Karpas-422 (cell line): Measurements from ENCODE around the gene MICAL2. TPM values are rescaled to one million over a fixed set of nuclear protein-coding genes. Genes with fewer than 3 reads are reported as not detected.

Source experiments
- DNase-seq: peaks from one replicate; pipeline ENCODE4 v3.0.0-alpha.2; 2015
- H2AFZ ChIP-seq: fragments of 200-600 bp; sonication (generic); 2 replicates; pipeline ENCODE4 v1.6.1; 2014; ENCODE audit warnings: antibody characterized with exemption, low read length, mixed read lengths
- H3K27ac ChIP-seq: fragments of 200-600 bp; sonication (generic); 2 replicates; pipeline ENCODE4 v1.5.1; 2014; ENCODE audit warnings: mild to moderate bottlenecking, low read length, moderate library complexity
- H3K27me3 ChIP-seq: fragments of 200-600 bp; sonication (generic); 2 replicates; pipeline ENCODE4 v1.6.1; 2014; ENCODE audit warnings: low read length, mixed read lengths
- H3K36me3 ChIP-seq: fragments of 200-600 bp; sonication (generic); 2 replicates; pipeline ENCODE4 v1.6.1; 2014; ENCODE audit warnings: low read length, mixed read lengths; ENCODE audit not compliant: insufficient read depth
- H3K4me1 ChIP-seq: fragments of 200-600 bp; sonication (generic); 2 replicates; pipeline ENCODE4 v1.6.1; 2014; ENCODE audit warnings: mild to moderate bottlenecking, low read length, mixed read lengths
- H3K4me2 ChIP-seq: fragments of 200-600 bp; sonication (generic); 2 replicates; pipeline ENCODE4 v1.6.1; 2014; ENCODE audit warnings: low read length, low read depth, mild to moderate bottlenecking; ENCODE audit not compliant: poor library complexity, severe bottlenecking
- H3K4me3 ChIP-seq: fragments of 200-600 bp; sonication (generic); 2 replicates; pipeline ENCODE4 v1.5.1; 2014; ENCODE audit warnings: mild to moderate bottlenecking, antibody characterized with exemption, low read length, mixed read lengths
- H3K79me2 ChIP-seq: fragments of 200-600 bp; sonication (generic); 2 replicates; pipeline ENCODE4 v1.6.1; 2014; ENCODE audit warnings: mild to moderate bottlenecking, low read length, mixed read lengths
- H3K9ac ChIP-seq: fragments of 200-600 bp; sonication (generic); 2 replicates; pipeline ENCODE4 v1.6.0; 2014; ENCODE audit warnings: low read length
- H3K9me2 ChIP-seq: fragments of 200-600 bp; sonication (generic), shearing (Covaris generic); replicated peaks from 2 replicates; pipeline ENCODE4 v1.6.0; 2014; ENCODE audit warnings: mild to moderate bottlenecking, low read length, moderate library complexity; ENCODE audit not compliant: insufficient read depth
- H3K9me3 ChIP-seq: fragments of 300-700, 200-600 bp; sonication (generic); 2 replicates; pipeline ENCODE4 v1.6.1; 2014; ENCODE audit warnings: low read length, mixed read lengths
- H4K20me1 ChIP-seq: fragments of 200-600 bp; sonication (generic); 2 replicates; pipeline ENCODE4 v1.6.1; 2014; ENCODE audit warnings: mild to moderate bottlenecking, antibody characterized with exemption, low read length, low read depth; ENCODE audit not compliant: insufficient read depth
- total RNA-seq: library from RNA; depleted of rRNA; stranded (reverse); fragments of >200 nt; shearing (Covaris generic); gene quantifications from 2 replicates; pipeline ENCODE4 v1.2.3, GENCODE V29; 2014; ENCODE audit warnings: low replicate concordance

MICAL2 gene
- total RNA-seq, 1 experiment from 2014 or later, result 0.93 TPM

DNA sequence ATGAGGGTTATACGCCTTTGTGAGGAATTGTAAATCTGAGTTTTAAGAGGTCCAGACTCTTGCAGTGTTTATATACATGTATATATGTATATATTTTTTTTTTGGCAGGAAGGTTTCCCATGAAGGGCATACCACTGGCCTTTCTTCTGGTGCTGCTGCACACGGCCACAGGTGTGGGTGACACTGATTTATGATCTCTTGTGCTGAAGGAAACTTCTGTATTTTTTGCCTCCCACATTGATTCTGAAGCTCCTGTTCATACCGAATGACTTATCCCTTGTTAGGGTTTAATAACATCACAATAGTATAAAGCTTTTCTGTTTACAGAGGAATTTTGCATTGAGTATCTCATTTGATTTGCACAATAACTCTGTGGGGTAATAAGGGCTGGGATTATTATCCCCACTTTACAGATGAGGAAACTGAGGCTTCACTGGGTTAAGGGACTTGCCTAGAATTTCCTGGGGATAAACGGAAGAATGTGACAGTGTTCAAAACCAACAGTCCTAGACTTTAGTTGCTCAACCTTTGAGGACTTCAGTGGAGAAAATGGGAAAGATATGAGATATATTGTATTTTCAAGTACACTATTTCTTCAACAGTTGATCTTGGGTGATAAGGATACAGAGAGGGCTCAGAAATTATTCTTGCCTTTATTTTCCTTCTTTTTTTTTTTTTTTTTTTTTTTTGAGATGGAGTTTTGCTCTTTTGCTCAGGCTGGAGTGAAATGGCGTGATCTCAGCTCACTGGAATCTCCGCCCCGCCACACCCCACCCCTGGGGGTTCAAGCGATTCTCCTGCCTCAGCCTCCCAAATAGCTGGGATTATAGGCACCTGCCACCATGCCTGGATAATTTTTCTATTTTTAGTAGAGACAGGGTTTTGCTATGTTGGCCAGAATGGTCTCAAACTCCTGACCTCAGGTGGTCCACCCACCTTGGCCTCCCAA is 70.1 kb downstream of the MICAL2 start:
- H3K4me1 ChIP-seq, result no peaks in the 10 kb centered on the region
- no peaks in the 10 kb centered on the region for H3K36me3 ChIP-seq
- no peaks in the 10 kb centered on the region for H3K79me2 ChIP-seq
- no peaks in the 10 kb centered on the region for H3K9me2 ChIP-seq
- no peak overlapping the region for H3K4me3 ChIP-seq
- no peak for DNase-seq
- no peaks in the 10 kb centered on the region for H4K20me1 ChIP-seq
- H3K27ac ChIP-seq, result no peak overlapping the region
- no peaks in the 10 kb centered on the region for H3K27me3 ChIP-seq
- no peak overlapping the region for H2AFZ ChIP-seq
- H3K9ac ChIP-seq, result no peak overlapping the region
- H3K9me3 ChIP-seq, result no peaks in the 10 kb centered on the region
- H3K4me2 ChIP-seq, result no peak overlapping the region

DNA sequence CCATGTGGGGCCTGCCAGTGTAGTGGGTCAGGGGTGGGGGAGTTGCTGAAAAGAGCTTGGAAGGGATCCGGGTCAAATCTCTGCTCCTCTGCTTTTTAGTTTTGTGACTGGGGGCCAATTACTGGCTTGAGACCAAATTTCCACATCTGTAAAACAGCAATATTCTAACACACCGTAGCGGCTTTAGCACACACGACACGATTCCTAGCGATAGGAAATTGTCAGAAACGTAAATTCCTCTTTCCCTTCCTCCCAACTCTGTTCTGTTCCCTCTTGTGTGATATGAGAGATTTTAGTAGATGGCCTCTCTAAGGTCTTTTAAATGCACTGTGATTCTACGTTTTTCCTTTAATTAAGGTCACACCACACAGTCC is 71.9 kb downstream of the MICAL2 start:
- Histone ChIP-seq H3K9me2 (no peaks in the 10 kb centered on the region), H3K4me1 (no peaks in the 10 kb centered on the region), H3K79me2 (no peaks in the 10 kb centered on the region), H3K27ac (no peak overlapping the region), H4K20me1 (no peaks in the 10 kb centered on the region), H2AFZ (no peak overlapping the region), H3K27me3 (no peaks in the 10 kb centered on the region), H3K9ac (no peak overlapping the region), H3K4me3 (no peak overlapping the region), H3K4me2 (no peak overlapping the region), H3K9me3 (no peaks in the 10 kb centered on the region), H3K36me3 (no peaks in the 10 kb centered on the region)
- DNase-seq, result no peak

DNA sequence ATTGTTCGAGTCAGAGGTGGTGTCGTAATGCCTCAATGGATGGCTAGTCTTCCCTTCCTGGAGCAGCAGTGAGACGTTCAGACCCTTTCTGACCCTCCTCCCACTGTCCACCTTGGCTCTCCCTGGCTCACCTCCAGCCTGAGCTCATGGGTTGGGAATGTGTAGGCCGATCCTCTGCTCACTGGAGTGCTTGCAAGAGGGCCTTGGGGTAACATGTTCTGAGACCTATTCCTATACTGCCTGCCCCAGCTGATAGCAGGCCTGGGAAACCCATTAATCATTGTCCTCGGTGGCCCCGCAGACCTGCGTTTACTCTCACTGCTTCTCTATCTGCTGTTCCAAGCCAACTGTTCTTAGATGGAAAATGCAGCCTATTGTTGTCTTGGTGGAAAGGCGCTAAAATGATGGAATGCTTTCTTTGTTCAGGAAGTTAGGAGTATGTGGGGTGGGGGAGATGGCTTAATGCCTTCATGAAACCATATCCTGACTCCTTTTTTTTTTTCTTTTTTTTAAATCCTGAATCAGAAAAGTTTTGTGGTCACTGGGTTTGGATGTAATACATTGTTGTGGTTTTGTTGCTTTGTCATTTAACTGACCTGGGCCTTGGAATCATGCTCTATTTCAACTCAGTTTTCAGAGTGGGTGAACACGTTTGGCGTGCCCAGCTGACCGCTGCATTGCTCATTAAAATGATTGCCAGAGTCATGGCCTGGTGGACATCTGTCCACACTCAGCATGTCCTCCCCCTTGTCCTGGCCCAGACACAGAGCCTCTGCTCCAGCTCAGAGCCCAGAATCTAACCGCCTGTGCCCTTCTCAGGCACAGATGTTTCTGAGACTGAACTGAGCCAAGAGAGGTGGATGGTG is 72.5 kb downstream of the MICAL2 start:
- Histone ChIP-seq H3K9ac (no peak overlapping the region), H3K36me3 (no peaks in the 10 kb centered on the region), H3K4me3 (no peak overlapping the region), H3K79me2 (no peaks in the 10 kb centered on the region), H4K20me1 (no peaks in the 10 kb centered on the region), H3K27ac (no peak overlapping the region), H3K4me2 (no peak overlapping the region), H3K9me2 (no peaks in the 10 kb centered on the region), H3K9me3 (no peaks in the 10 kb centered on the region), H2AFZ (no peak overlapping the region), H3K27me3 (no peaks in the 10 kb centered on the region), H3K4me1 (no peaks in the 10 kb centered on the region)
- no peak for DNase-seq

DNA sequence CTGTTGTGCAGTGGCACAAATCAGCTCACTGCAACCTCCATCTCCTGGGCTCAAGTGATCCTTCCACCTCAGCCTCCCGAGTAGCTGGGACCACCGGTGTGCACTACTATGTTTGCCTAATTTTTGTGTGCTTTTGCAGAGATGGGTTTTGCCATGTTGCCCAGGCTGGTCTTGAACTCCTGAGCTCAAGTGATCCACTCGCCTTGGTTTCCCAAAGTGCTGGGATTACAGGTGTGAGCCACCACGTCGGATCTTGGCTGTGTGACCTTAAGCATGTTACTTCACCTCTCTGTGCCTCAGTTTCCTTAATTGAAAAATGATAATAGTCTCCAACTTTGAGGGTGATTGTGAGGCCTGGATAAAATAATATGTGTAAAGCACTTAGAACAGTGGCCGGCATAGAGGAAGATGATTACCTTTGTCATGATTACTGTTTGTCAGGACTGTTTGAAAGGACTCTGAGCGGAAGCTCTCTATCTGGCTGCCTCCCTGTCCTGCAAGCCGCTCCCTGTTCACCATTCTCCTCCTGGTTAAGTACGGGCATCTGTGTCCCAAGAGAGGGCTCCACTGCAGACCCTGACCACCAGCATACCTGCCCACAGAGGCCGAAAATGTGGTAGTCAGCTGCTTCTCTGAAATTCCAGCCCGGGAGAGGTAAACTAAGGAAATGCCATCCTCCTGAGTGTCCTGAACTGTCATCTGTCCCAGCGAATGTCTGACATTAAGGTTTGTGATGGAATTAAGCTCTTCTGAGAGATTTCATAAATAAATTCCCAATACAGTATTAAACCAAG is 73.6 kb downstream of the MICAL2 start:
- Histone ChIP-seq H3K9me2 (no peaks in the 10 kb centered on the region), H3K9me3 (no peaks in the 10 kb centered on the region), H3K27ac (no peak overlapping the region), H3K4me2 (no peak overlapping the region), H3K36me3 (no peaks in the 10 kb centered on the region), H3K4me1 (no peaks in the 10 kb centered on the region), H3K27me3 (no peaks in the 10 kb centered on the region), H2AFZ (no peak overlapping the region), H3K4me3 (no peak overlapping the region), H4K20me1 (no peaks in the 10 kb centered on the region), H3K79me2 (no peaks in the 10 kb centered on the region), H3K9ac (no peak overlapping the region)
- no peak for DNase-seq

DNA sequence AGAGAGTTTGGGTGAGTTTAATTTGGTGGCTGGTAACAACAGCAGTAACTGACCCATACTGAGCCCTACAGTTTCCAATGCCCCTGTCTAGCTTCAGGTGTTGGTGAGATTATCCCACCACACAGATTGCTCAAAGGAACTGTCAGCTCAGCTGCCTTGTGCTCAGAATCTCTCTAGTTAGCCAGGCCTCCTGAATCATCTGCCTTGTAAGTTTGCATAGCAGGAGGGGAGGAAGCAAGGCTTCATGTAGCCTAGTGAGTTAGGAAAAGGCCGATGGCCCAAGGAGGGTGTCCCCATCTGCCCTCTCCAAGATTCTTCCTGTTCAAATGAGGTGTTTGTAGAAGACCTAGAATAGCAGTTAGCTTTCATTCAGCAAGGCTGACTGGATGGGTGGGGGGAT is 74.3 kb downstream of the MICAL2 start:
- Histone ChIP-seq H3K9me3 (no peaks in the 10 kb centered on the region), H3K9ac (no peak overlapping the region), H3K4me2 (no peak overlapping the region)

DNA sequence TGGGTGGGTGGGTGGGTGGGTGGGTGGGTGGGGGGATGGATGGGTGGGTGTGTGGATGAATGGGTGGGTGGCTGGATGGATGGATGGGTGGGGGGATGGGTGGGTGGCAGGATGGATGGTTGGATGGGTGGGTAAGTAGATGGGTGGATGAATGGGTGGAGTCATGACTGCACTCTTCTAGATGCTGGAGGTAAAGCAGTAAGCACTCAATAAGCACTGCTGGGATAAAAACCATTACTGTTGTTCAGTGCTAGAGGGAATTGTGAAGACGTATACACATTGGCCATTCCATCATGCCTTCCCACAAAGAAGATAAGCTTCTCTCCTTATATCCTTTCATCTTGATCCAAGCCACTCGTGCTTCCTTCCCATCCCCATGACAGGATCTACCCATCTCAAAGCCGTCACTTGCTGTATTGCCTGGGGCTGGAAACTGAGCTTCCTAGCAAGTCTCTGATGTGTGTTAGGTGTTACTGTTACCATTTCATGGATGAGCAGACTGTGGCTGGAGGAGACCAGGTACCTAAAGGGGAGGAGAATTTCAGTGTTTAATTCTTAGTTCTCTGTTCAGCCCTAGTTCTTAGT is 74.8 kb downstream of the MICAL2 start:
- H3K4me1 ChIP-seq, result no peaks in the 10 kb centered on the region
- H3K27me3 ChIP-seq, result no peaks in the 10 kb centered on the region
- H2AFZ ChIP-seq, result no peak overlapping the region
- no peak overlapping the region for H3K4me2 ChIP-seq
- H4K20me1 ChIP-seq, result no peaks in the 10 kb centered on the region
- DNase-seq, result no peak
- no peaks in the 10 kb centered on the region for H3K36me3 ChIP-seq
- H3K27ac ChIP-seq, result no peak overlapping the region
- no peak overlapping the region for H3K9ac ChIP-seq
- H3K4me3 ChIP-seq, result no peak overlapping the region
- H3K79me2 ChIP-seq, result no peaks in the 10 kb centered on the region
- no peaks in the 10 kb centered on the region for H3K9me3 ChIP-seq
- no peaks in the 10 kb centered on the region for H3K9me2 ChIP-seq

More for the DNA sequence above, 74.3 kb downstream of the MICAL2 start:
- no peaks in the 10 kb centered on the region for H4K20me1 ChIP-seq
- no peak overlapping the region for H3K27ac ChIP-seq
- DNase-seq, result no peak
- H3K36me3 ChIP-seq, result no peaks in the 10 kb centered on the region
- H3K4me3 ChIP-seq, result no peak overlapping the region
- no peaks in the 10 kb centered on the region for H3K9me2 ChIP-seq
- no peaks in the 10 kb centered on the region for H3K4me1 ChIP-seq
- H3K79me2 ChIP-seq, result no peaks in the 10 kb centered on the region
- H2AFZ ChIP-seq, result no peak overlapping the region
- no peaks in the 10 kb centered on the region for H3K27me3 ChIP-seq

DNA sequence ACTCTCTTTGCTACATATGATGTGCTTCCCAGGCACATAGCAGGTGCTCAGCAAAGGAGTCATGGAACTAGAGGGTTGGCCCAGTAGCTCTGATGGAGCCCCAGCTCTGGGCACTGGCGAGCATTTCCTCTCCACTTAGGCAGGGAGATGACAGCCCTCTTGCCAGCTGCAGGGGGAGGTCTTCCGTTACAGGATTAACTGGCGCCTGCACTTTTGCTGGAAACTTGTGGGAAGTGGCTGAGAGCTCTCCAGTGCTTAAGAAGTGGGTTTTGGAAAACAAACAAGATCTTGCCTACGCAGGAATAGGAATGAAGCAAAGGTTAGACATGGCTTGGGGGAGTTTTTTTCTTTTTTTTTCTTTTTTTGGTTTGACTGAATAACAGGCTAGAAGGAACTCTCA is 75.5 kb downstream of the MICAL2 start:
- H2AFZ ChIP-seq, result no peak overlapping the region
- H3K9me2 ChIP-seq, result no peaks in the 10 kb centered on the region
- H3K4me2 ChIP-seq, result no peak overlapping the region
- no peaks in the 10 kb centered on the region for H4K20me1 ChIP-seq
- no peak overlapping the region for H3K27ac ChIP-seq
- no peaks in the 10 kb centered on the region for H3K27me3 ChIP-seq
- H3K79me2 ChIP-seq, result no peaks in the 10 kb centered on the region
- H3K4me1 ChIP-seq, result no peaks in the 10 kb centered on the region
- no peaks in the 10 kb centered on the region for H3K9me3 ChIP-seq
- no peak for DNase-seq
- no peaks in the 10 kb centered on the region for H3K36me3 ChIP-seq
- H3K9ac ChIP-seq, result no peak overlapping the region
- H3K4me3 ChIP-seq, result no peak overlapping the region
